HUES48 (cell line): ENCODE results near the gene ASH1L.
"Not testable (repeated sequence)": the region's sequence is repeated elsewhere in the genome, so short reads cannot be mapped to it uniquely, and the experiment has no call there.

ENCODE experiments used
- H3K27ac ChIP-seq: one replicate; pipeline ENCODE4 v1.7.0; 2013; ENCODE audit warnings: low read depth, low read length, inconsistent platforms
- H3K27me3 ChIP-seq: 2 replicates; pipeline ENCODE4 v1.6.1; 2013; ENCODE audit warnings: mild to moderate bottlenecking, low read length; ENCODE audit not compliant: control insufficient read depth, insufficient read depth
- H3K36me3 ChIP-seq: 2 replicates; pipeline ENCODE4 v1.6.1; 2013; ENCODE audit warnings: low read length; ENCODE audit not compliant: control insufficient read depth, insufficient read depth
- H3K4me1 ChIP-seq: 2 replicates; pipeline ENCODE4 v1.6.1; 2013; ENCODE audit warnings: mild to moderate bottlenecking, low read length; ENCODE audit not compliant: control insufficient read depth, insufficient read depth
- H3K4me3 ChIP-seq: 2 replicates; pipeline ENCODE4 v1.5.1; 2013; ENCODE audit warnings: mild to moderate bottlenecking, low read depth, low read length
- H3K9ac ChIP-seq: 2 replicates; pipeline ENCODE4 v1.6.1; 2013; ENCODE audit warnings: mild to moderate bottlenecking, low read depth, low read length, moderate library complexity
- H3K9me3 ChIP-seq: 2 replicates; pipeline ENCODE4 v1.6.1; 2013; ENCODE audit warnings: low read length; ENCODE audit not compliant: control insufficient read depth, insufficient read depth

Gene ASH1L

GRCh38 chr1:155301342-155301841 lies 261.2 kb downstream of the ASH1L start, which contains the start of gene PKLR:
Gene PKLR (minus strand): TSS chr1:155301438. CDS start chr1:155301395, 43 bp downstream.
- Histone ChIP-seq H3K9me3 (no peaks in the 10 kb centered on the region), H3K36me3 (no peaks in the 10 kb centered on the region), H3K4me1 (peaks cover 9% of the 10 kb centered on the region; the same call in 1 of the 2 replicates), H3K4me3 (no peak within 1 kb of the TSS), H3K9ac (no peak within 1 kb of the TSS), H3K27me3 (peaks cover 8% of the 10 kb centered on the region; the same call in 1 of the 2 replicates), H3K27ac (no peak within 1 kb of the TSS)

DNA sequence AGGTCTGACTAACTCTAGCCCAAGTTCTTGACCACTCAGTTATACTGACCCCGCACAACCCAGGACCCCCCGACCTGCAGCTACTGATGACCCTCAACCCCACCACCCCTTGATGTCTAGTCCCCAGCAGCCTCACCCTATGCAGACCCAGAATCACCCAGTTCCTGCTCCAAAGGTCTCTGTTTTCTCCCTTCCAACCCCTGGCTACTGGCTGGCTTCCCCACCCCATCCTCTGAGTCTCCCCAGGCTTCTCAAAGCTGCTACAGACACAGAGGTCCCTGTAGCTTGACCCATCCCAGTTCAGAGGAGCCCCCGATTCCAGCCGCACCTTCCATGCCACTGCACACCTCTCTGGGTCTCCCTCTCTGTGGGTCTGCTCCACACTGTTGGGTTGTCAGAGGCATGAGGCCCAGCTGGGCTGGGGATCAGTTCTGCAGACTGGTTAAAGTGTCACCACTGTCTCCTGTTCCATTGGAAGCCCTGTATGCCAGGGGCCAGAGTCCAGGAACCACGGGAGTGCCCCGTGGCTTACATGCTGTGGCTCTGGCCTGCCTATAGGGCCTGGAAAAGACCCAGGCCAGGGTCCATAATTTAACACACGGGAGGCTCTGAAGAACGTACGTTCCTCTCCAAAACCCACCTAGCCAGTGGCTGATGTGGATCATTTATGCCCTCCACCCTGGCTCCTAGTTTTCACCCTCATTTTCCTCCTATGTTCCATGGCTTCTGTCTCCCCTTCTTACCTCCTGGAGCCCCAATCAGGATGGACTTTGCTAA lies 261.9 kb downstream of the ASH1L start:
- Histone ChIP-seq H3K4me1 (peaks cover 12% of the 10 kb centered on the region; the same call in 1 of the 2 replicates), H3K9ac (no peak overlapping the region), H3K9me3 (no peaks in the 10 kb centered on the region), H3K27me3 (peaks cover 12% of the 10 kb centered on the region), H3K36me3 (no peaks in the 10 kb centered on the region), H3K27ac (no peak overlapping the region), H3K4me3 (no peak overlapping the region)

DNA sequence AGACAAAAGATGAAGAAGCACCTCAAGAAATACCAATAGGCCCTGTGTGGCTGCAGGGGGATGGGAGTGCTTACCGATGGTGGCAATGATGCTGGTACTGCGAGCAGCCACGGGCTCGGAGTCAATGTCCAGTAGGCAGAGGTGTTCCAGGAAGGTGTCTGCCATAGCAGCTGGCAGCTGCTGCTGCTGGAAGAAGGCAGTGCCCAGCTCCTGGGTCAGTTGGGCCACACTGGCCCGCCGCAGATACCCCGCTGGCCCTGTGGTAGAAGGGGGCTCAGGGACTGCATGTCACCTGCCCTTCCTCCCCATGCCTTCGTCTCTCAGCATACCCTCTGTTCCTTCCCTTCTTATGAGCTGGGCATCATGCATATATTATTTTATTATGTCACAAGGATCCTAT lies 262.6 kb downstream of the ASH1L start:
- Histone ChIP-seq H3K27me3 (peaks cover 19% of the 10 kb centered on the region), H3K36me3 (no peaks in the 10 kb centered on the region), H3K4me1 (peaks cover 14% of the 10 kb centered on the region; the same call in 1 of the 2 replicates), H3K27ac (no peak overlapping the region), H3K4me3 (no peak overlapping the region), H3K9me3 (no peaks in the 10 kb centered on the region), H3K9ac (no peak overlapping the region)

- Histone ChIP-seq H3K4me1 (peaks cover 17% of the 10 kb centered on the region; the same call in 1 of the 2 replicates), H3K36me3 (no peaks in the 10 kb centered on the region), H3K27me3 (peaks cover 37% of the 10 kb centered on the region), H3K9me3 (no peaks in the 10 kb centered on the region), H3K27ac (no peak overlapping the region), H3K9ac (no peak overlapping the region), H3K4me3 (no peak overlapping the region)
Measured at GRCh38 chr1:155297384-155297783, 265.2 kb downstream of the ASH1L start.

- Histone ChIP-seq H3K27ac (no peak overlapping the region), H3K4me1 (peaks cover 17% of the 10 kb centered on the region; the same call in 1 of the 2 replicates), H3K36me3 (no peaks in the 10 kb centered on the region), H3K9me3 (no peaks in the 10 kb centered on the region), H3K9ac (no peak overlapping the region), H3K4me3 (no peak overlapping the region), H3K27me3 (peaks cover 37% of the 10 kb centered on the region)
Measured at GRCh38 chr1:155296661-155297060, 265.9 kb downstream of the ASH1L start.

DNA sequence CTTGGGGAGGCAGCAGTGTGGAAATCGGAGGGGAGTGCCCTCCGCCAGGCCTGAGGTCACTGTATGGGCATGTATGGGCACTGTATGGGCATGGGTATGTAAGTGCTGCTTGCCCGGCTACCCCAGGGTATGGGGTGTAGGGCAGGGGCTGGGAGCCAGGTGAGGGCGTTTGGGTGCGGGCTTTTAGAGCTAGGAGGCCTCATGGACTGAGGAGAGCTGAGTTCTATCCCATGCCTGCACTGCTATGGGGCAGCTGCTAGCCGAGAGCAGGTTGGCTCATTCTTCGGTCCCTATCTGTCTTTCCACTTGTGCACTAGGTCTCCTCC lies 266.7 kb downstream of the ASH1L start:
- peaks cover 17% of the 10 kb centered on the region; the same call in 1 of the 2 replicates for H3K4me1 ChIP-seq
- H3K27ac ChIP-seq: no peak overlapping the region
- H3K27me3 ChIP-seq: peaks cover 37% of the 10 kb centered on the region
- peak overlapping the region; percentile 83 for H3K4me3 ChIP-seq
- no peaks in the 10 kb centered on the region for H3K36me3 ChIP-seq
- H3K9ac ChIP-seq: no peak overlapping the region
- H3K9me3 ChIP-seq: no peaks in the 10 kb centered on the region

DNA sequence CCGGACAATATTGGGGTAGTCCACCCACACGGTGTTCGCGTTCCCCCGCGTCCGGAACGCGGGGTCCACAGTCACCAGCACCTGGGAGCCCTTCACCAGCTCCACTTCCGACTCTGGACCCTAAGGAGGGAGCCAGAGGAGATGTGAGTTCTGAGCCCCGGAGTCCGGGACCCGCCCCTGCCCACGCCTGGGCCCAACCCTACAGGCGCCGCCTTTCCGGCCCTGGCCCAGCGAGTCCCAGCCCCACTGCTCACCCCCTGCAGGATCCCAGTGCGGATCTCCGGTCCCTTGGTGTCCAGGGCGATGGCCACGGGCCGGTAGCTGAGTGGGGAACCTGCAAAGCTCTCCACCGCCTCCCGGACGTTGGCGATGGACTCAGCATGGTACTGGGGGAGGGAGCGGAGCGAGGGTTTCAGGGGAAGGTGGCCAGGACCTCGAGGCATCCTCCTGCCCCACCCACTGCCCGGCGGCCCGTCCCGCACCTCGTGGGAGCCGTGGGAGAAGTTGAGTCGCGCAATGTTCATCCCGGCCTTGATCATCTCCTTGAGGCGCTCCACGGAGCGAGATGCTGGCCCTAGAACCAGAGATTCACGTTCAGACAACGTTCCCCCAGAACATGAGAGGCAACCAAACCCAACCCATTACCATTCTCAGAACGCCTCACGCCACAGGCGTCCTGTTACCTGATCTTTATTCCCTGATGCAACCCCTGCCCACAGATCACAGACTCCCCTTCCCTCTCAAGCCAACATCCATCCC lies 267.2 kb downstream of the ASH1L start:
- Histone ChIP-seq H3K4me1 (peaks cover 17% of the 10 kb centered on the region; the same call in 1 of the 2 replicates), H3K27ac (no peak overlapping the region), H3K9ac (no peak overlapping the region), H3K27me3 (peaks cover 37% of the 10 kb centered on the region), H3K4me3 (peak overlapping the region; percentile 83), H3K36me3 (no peaks in the 10 kb centered on the region), H3K9me3 (no peaks in the 10 kb centered on the region)

GRCh38 chr1:155294520-155295182 lies 268.0 kb downstream of the ASH1L start:
- Histone ChIP-seq H3K4me1 (peaks cover 17% of the 10 kb centered on the region; the same call in 1 of the 2 replicates), H3K36me3 (no peaks in the 10 kb centered on the region), H3K27ac (no peak overlapping the region), H3K9me3 (no peaks in the 10 kb centered on the region), H3K27me3 (peaks cover 37% of the 10 kb centered on the region), H3K4me3 (peak overlapping the region; percentile 83), H3K9ac (no peak overlapping the region)

DNA sequence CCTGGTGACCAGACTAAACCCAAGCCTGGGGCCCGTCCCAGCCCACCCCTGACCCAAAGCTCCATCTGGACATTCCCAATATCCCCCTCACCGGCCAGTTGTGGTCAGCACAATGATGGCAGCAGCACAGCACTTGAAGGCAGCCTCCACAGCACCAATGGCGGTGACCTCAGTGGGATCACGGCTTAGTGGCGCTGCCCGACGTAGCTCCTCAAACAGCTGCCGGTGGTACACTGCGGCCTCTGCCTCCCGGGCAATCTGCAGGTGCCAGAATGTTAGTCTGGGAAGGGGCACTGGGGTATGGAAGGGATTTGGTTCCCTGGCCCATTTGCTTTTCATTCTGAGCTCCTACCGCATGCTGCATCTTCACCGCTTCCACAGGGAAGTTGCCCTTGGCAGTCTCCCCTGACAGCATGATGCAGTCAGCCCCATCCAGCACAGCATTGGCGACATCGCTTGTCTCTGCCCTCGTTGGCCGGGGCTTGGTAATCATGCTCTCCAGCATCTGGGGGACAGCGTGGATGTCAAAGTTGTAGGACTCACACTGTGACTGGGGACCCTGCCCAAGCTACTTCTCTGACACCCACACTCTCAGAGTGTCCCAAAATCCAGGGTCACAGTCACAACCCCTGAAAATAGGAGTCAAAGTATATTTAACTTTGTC lies 269.4 kb downstream of the ASH1L start:
- H3K36me3 ChIP-seq: no peaks in the 10 kb centered on the region
- H3K4me3 ChIP-seq: no peak overlapping the region
- peaks cover 37% of the 10 kb centered on the region for H3K27me3 ChIP-seq
- H3K27ac ChIP-seq: no peak overlapping the region
- no peaks in the 10 kb centered on the region for H3K9me3 ChIP-seq
- H3K9ac ChIP-seq: no peak overlapping the region
- H3K4me1 ChIP-seq: peaks cover 17% of the 10 kb centered on the region; the same call in 1 of the 2 replicates

- not testable (repeated sequence) for H3K36me3 ChIP-seq, H3K9ac ChIP-seq, H3K4me3 ChIP-seq, H3K27ac ChIP-seq, H3K4me1 ChIP-seq, H3K9me3 ChIP-seq
- H3K27me3 ChIP-seq: peaks cover 31% of the 10 kb centered on the region
Measured at GRCh38 chr1:155291006-155291405, 271.6 kb downstream of the ASH1L start.
